Stomach (tissue), 9 donors: ENCODE results near the gene AUTS2. TPM values are rescaled to one million over a fixed set of nuclear protein-coding genes. Genes with fewer than 3 reads are reported as not detected.

Source experiments
- DNase-seq, 2 donors: peaks; one replicate each; pipeline versions ENCODE4 v3.0.0 to v3.0.0-alpha.2; 2013 to 2019
- H3K27ac ChIP-seq, 5 donors: fragments of 200-600 bp in 4 of 5; sonication (generic) in 4 of 5; one replicate each; pipeline ENCODE4 v1.5.1; 2013 to 2019; ENCODE audit warnings: mild to moderate bottlenecking in 1 of 5, moderate library complexity in 1 of 5
- H3K27me3 ChIP-seq, 3 donors: fragments of 200-600 bp; sonication (generic); one replicate each; pipeline ENCODE4 v1.5.1; 2017 to 2019; ENCODE audit warnings: mixed run types in 1 of 3
- H3K36me3 ChIP-seq, 4 donors: fragments of 200-600 bp; sonication (generic); 1 replicate in 3 of 4; 2 replicates in 1 of 4; pipeline ENCODE4 v1.5.1; 2016 to 2019
- H3K4me1 ChIP-seq, 4 donors: fragments of 200-600 bp; sonication (generic); one replicate each; pipeline ENCODE4 v1.5.1; 2016 to 2019
- H3K4me3 ChIP-seq, 4 donors: fragments of 200-600 bp; sonication (generic) in 3 of 4; one replicate each; pipeline ENCODE4 v1.5.1; 2016 to 2019; ENCODE audit warnings: mild to moderate bottlenecking in 1 of 4
- H3K9me3 ChIP-seq, 4 donors: fragments of 200-600 bp; sonication (generic); one replicate each; pipeline ENCODE4 v1.5.1; 2016 to 2019
- CTCF ChIP-seq, 7 experiments: fragments of 450-650 bp in 4 of 7; fragments of 200-600 bp in 3 of 7; sonication (generic) in 3 of 7; IDR thresholded peaks; one replicate each; pipeline ENCODE4 v1.5.1; 2016 to 2019; ENCODE audit warnings: antibody characterized with exemption in 7 of 7, control low read depth in 2 of 7, mild to moderate bottlenecking in 1 of 7
- EP300 ChIP-seq: sonication (generic); formaldehyde crosslinking; IDR thresholded peaks from one replicate; pipeline ENCODE4 v1.6.1; 2017; ENCODE audit warnings: antibody characterized with exemption
- POLR2A ChIP-seq, 4 donors: fragments of 450-650 bp; IDR thresholded peaks; one replicate each; pipeline ENCODE4 v1.6.1; 2016; ENCODE audit warnings: antibody characterized with exemption in 4 of 4, control low read depth in 2 of 4, mild to moderate bottlenecking in 1 of 4, moderate library complexity in 1 of 4
- POLR2AphosphoS5 ChIP-seq, 3 donors: sonication (generic); formaldehyde crosslinking; IDR thresholded peaks; one replicate each; pipeline ENCODE4 v1.6.1; 2016; ENCODE audit warnings: antibody characterized with exemption in 3 of 3
- WGBS, 5 donors: extraction: QIAGEN DNeasy Blood & Tissue Kit in 3 of 5; methylation state at CpG; one replicate each; pipeline versions ENCODE4 v1.1.5 to v1.1.7; 2013 to 2018; 5-methylcytosine and 5-hydroxymethylcytosine counted together
- intact Hi-C: fragments of 100-400 bp; cut with DNase I; formaldehyde crosslinking; loops from one replicate; pipeline ENCODE4 v1.15.1; 2023; ENCODE audit warnings: low total_unique reads
- polyA plus RNA-seq, 3 donors: library from polyadenylated mRNA; stranded (reverse); fragments of 200-250 nt; gene quantifications; one replicate each; pipeline ENCODE4 v1.2.3, GENCODE V29; 2013
- total RNA-seq, 5 donors: library from RNA; depleted of rRNA; stranded (reverse); fragments of >200 nt; gene quantifications; one replicate each; pipeline versions ENCODE4 v1.1.0 to v1.2.3, GENCODE V29; 2014 to 2016
- donor health status: healthy with polysubstance abuse.
- donor health status: Bipolar disorder and iron deficiency.
- donor health status: healthy.

Gene AUTS2
- total and polyA plus RNA-seq, 8 donors: 3.8 to 90.3 (median 38.1) TPM

GRCh38 chr7:69879989-69880388 is 281.7 kb downstream of the AUTS2 start:
- WGBS, 5 donors: 71 to 91% (median 86%) methylated on average over 3 of the region's 3 CpGs
- no peaks in the 10 kb centered on the region for H3K27me3 ChIP-seq
- H3K4me3 ChIP-seq: no peak overlapping the region
- TF ChIP-seq EP300: no peak
- no peak for TF ChIP-seq POLR2A (IDR thresholded peaks at IDR 0.05)
- no peak for TF ChIP-seq CTCF (IDR thresholded peaks at IDR 0.05)
- no peak for TF ChIP-seq POLR2AphosphoS5 (IDR thresholded peaks at IDR 0.05)
- no peak overlapping the region for H3K27ac ChIP-seq
- peaks cover 0 to 6% (median 0%) of the 10 kb centered on the region in 4 donors for H3K4me1 ChIP-seq
- H3K9me3 ChIP-seq: no peaks in the 10 kb centered on the region
- DNase-seq: no peak
- intact Hi-C loops: no loop called here
- no peaks in the 10 kb centered on the region for H3K36me3 ChIP-seq

DNA sequence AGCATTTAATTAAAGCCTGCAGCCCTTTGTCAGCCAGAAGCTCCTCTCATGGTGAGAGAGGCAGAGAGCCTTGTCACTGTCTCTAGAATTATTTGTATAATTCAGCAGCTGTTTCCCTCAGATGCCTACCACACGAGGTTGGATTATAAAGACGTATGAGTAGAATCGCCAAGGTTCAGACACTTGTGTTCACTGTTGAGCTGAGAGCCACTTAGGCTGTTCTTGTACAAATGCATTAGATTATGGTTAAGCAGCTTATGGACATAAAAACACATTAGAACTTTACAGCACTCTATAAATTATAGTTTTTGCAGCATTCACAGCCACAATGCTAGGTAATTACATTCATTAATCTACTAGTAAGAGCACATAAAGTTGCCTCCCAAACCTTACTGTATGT is 282.6 kb downstream of the AUTS2 start:
- intact Hi-C loops: no loop called here
- WGBS, 5 donors: 64 to 80% (median 72%) methylated on average over 3 of the region's 3 CpGs
- peaks cover 0 to 9% (median 0%) of the 10 kb centered on the region in 4 donors for H3K4me1 ChIP-seq
- no peak overlapping the region for H3K4me3 ChIP-seq
- H3K27ac ChIP-seq: no peak overlapping the region
- H3K27me3 ChIP-seq: no peaks in the 10 kb centered on the region
- TF ChIP-seq POLR2AphosphoS5 (IDR thresholded peaks at IDR 0.05): no peak
- TF ChIP-seq EP300: no peak
- TF ChIP-seq CTCF (IDR thresholded peaks at IDR 0.05): no peak
- TF ChIP-seq POLR2A (IDR thresholded peaks at IDR 0.05): no peak
- H3K36me3 ChIP-seq: no peaks in the 10 kb centered on the region
- no peaks in the 10 kb centered on the region for H3K9me3 ChIP-seq
- peak in 1 of 2 donors; percentile 8 for DNase-seq

DNA sequence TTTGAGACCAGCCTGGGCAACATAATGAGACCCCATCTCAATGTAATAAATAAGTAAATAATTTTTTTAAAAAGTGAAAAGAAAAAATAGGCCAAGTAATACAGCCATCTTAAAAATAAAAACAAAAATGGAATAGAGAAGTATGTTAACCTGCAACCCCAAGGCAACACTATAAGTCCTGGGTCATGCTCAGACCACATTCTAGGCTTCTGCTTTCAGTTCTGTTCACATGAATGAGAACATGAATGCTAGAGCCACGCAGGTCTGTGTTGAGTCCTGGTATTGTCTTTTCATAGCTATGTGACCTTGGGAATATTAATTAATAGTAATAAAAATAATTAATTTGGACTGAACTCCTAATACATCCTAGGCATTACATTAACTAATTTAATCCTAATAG is 284.0 kb downstream of the AUTS2 start:
- no peak for TF ChIP-seq POLR2AphosphoS5 (IDR thresholded peaks at IDR 0.05)
- TF ChIP-seq POLR2A (IDR thresholded peaks at IDR 0.05): no peak
- TF ChIP-seq CTCF (IDR thresholded peaks at IDR 0.05): no peak
- no peak for TF ChIP-seq EP300
- intact Hi-C loops: no loop called here

GRCh38 chr7:69883399-69883891 is 285.2 kb downstream of the AUTS2 start:
- Histone ChIP-seq H3K36me3 (no peaks in the 10 kb centered on the region), H3K4me3 (no peak overlapping the region), H3K4me1 (peaks cover 0 to 4% (median 0%) of the 10 kb centered on the region in 4 donors), H3K27me3 (no peaks in the 10 kb centered on the region), H3K9me3 (no peaks in the 10 kb centered on the region), H3K27ac (no peak overlapping the region)
- DNase-seq: peak in 1 of 2 donors; percentile 25
- TF ChIP-seq POLR2AphosphoS5 (IDR thresholded peaks at IDR 0.05) (no peak), EP300 (no peak), POLR2A (IDR thresholded peaks at IDR 0.05) (no peak), CTCF (IDR thresholded peaks at IDR 0.05) (no peak)
- WGBS, 5 donors: 91 to 96% (median 94%) methylated on average over 7 of the region's 7 CpGs
- intact Hi-C loops: no loop called here

More for the DNA sequence above, 284.0 kb downstream of the AUTS2 start:
- Histone ChIP-seq H3K4me3 (no peak overlapping the region), H3K36me3 (no peaks in the 10 kb centered on the region), H3K27ac (no peak overlapping the region), H3K9me3 (no peaks in the 10 kb centered on the region), H3K4me1 (peaks cover 0 to 9% (median 0%) of the 10 kb centered on the region in 4 donors), H3K27me3 (no peaks in the 10 kb centered on the region)
- 77 to 89% (median 84%) methylated on average over 1 of the region's 1 CpG for WGBS, 5 donors
- no peak for DNase-seq
